Smooth muscle cell of the umbilical artery (primary cell): ENCODE results near the gene GRB7. TPM values are rescaled to one million over a fixed set of nuclear protein-coding genes. Genes with fewer than 3 reads are reported as not detected.

ENCODE experiments used
- total RNA-seq: library from RNA; depleted of rRNA; stranded (reverse); fragments of >200 nt; gene quantifications from 2 replicates; pipeline ENCODE4 v1.2.3, GENCODE V29; 2014

GRB7 gene
- not detected in 2 replicates for total RNA-seq

GRCh38 chr17:39737760-39738567 lies at the start of gene GRB7:
Gene GRB7, plus strand, starts transcription at chr17:39737938. Its CDS starts 4,364 bp downstream, at chr17:39742302.

DNA sequence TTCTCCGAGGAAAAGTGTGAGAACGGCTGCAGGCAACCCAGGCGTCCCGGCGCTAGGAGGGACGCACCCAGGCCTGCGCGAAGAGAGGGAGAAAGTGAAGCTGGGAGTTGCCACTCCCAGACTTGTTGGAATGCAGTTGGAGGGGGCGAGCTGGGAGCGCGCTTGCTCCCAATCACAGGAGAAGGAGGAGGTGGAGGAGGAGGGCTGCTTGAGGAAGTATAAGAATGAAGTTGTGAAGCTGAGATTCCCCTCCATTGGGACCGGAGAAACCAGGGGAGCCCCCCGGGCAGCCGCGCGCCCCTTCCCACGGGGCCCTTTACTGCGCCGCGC lies 38.0 kb upstream of the GRB7 start, which contains the start of gene ERBB2:
ERBB2 (plus strand) TSS at position 247 of the 330 bp plus-strand sequence. CDS start 175 bp downstream, outside the sequence.

DNA sequence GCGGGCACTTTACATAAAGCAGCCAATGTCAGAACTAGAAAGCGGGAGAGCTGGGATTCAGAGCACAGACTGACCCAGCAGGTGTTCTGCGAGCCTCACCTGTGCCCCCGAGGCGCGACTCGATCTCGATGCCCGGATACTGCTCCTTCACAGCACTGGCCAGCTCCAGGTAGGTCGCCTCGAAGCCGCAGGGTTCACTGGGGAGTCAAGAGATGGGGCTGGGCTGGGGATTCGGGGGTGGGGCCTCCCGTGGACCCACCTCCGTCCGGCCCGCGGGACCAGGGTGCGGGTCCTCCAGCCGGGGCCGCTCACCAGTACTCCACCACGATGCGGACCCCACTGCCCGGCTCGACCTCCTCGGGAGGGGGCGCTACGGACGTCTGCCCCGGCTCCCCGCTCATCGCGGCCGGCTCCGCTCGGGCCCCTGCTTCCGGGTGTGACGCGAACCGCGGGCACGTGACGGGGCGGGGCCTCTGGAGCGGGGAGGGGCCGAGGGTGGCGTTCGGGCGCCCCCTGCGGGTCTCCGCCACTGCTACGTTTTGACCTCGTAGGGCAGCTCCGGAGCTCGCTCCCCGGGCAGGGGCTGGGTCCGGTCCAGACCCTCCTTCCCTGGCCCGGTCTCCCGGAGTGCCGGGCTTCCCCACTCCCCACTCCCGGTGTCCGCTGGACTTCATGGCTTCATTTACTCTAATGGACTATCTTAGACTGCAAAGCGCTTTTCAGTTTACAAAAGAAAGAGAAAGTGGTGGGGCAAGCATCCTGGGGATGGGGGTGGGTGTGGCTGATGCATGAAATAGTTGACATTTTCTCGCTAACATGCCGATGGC lies 7.4 kb upstream of the GRB7 start, which contains the start of gene MIEN1:
MIEN1 (minus strand) TSS at position 438 of the 827 bp plus-strand sequence; CDS start at position 401, 37 bp downstream.

Other genes with a start within 250 kb of the GRB7 start
- not detected in 2 replicates for gene NEUROD2, start 130.0 kb upstream of the GRB7 start, total RNA-seq
- gene PPP1R1B, start 111.0 kb upstream of the GRB7 start, total RNA-seq, result not detected in 2 replicates
- 27.0 and 34.9 TPM in 2 replicates for gene STARD3, start 100.8 kb upstream of the GRB7 start, total RNA-seq
- gene TCAP, start 72.6 kb upstream of the GRB7 start, total RNA-seq, result 0.30 and 0.60 TPM in 2 replicates
- gene PNMT, start 69.5 kb upstream of the GRB7 start, total RNA-seq, result not detected in 2 replicates
- gene PGAP3, start 49.9 kb upstream of the GRB7 start, total RNA-seq, result 6.9 and 11.0 TPM in 2 replicates
- 37.4 and 48.8 TPM in 2 replicates for gene ERBB2, start 37.9 kb upstream of the GRB7 start, total RNA-seq
- gene MIEN1, start 7.4 kb upstream of the GRB7 start, total RNA-seq, result 16.2 and 20.8 TPM in 2 replicates
- not detected in 2 replicates for gene IKZF3, start 126.4 kb downstream of the GRB7 start, total RNA-seq
- not detected in 2 replicates for gene ZPBP2, start 130.3 kb downstream of the GRB7 start, total RNA-seq
- gene GSDMB, start 180.7 kb downstream of the GRB7 start, total RNA-seq, result 12.5 and 16.2 TPM in 2 replicates
- gene ORMDL3, start 189.7 kb downstream of the GRB7 start, total RNA-seq, result 68.2 and 94.4 TPM in 2 replicates
- gene LRRC3C, start 189.8 kb downstream of the GRB7 start, total RNA-seq, result not detected in 2 replicates
- not detected in 2 replicates for gene GSDMA, start 225.1 kb downstream of the GRB7 start, total RNA-seq
- gene PSMD3, start 242.9 kb downstream of the GRB7 start, total RNA-seq, result 99.8 and 128 TPM in 2 replicates